Cardiac muscle cell (in vitro differentiated cells and primary cell): Measurements from ENCODE around the gene SERPINE1. TPM values are rescaled to one million over a fixed set of nuclear protein-coding genes. Genes with fewer than 3 reads are reported as not detected.

Experiments
- DNase-seq, 2 donors: peaks; one replicate each; pipeline versions ENCODE4 v3.0.0 to v3.0.0-alpha.2; 2010 to 2017; ENCODE audit warnings: low read depth in 1 of 2, low spot score in 1 of 2
- H3K27ac ChIP-seq: fragments of 200-600 bp; sonication (generic); 2 replicates; pipeline ENCODE4 v1.5.1; 2016
- H3K27me3 ChIP-seq: fragments of 200-600 bp; sonication (generic); 2 replicates; pipeline ENCODE4 v1.6.0; 2016; ENCODE audit warnings: control low read depth
- H3K36me3 ChIP-seq: fragments of 200-600 bp; sonication (generic); 2 replicates; pipeline ENCODE4 v1.5.1; 2016; ENCODE audit warnings: control low read depth
- H3K4me1 ChIP-seq: fragments of 200-600 bp; sonication (generic); 2 replicates; pipeline ENCODE4 v1.8.1; 2017; ENCODE audit warnings: low read depth, mild to moderate bottlenecking, mixed run types
- H3K4me3 ChIP-seq: fragments of 200-600 bp; sonication (generic); 2 replicates; pipeline ENCODE4 v1.5.1; 2016; ENCODE audit warnings: mild to moderate bottlenecking
- H3K9me3 ChIP-seq: fragments of 200-600 bp; sonication (generic); 2 replicates; pipeline ENCODE4 v1.5.1; 2017; ENCODE audit warnings: low read depth, mild to moderate bottlenecking, control low read depth
- polyA plus RNA-seq: library from polyadenylated mRNA; unstranded; fragments of >200 nt; fragmentation: Nextera tagmentation; extraction: Ambion mirVana; gene quantifications from 2 replicates; pipeline ENCODE4 v1.2.1, GENCODE V29; 2016
- total RNA-seq: library from RNA; depleted of rRNA; stranded (reverse); fragments of >200 nt; gene quantifications from 2 replicates; pipeline ENCODE4 v1.2.3, GENCODE V29; 2016
- TF ChIP-seq, protein P1 (sequence below): IDR thresholded peaks from 2 replicates; pipeline ENCODE4 v1.5.1; 2012; ENCODE audit warnings: low read depth, mild to moderate bottlenecking, low read length

The SERPINE1 gene
- total and polyA plus RNA-seq, 2 experiments from 2014 or later: 1.1 to 1.9 TPM

DNA sequence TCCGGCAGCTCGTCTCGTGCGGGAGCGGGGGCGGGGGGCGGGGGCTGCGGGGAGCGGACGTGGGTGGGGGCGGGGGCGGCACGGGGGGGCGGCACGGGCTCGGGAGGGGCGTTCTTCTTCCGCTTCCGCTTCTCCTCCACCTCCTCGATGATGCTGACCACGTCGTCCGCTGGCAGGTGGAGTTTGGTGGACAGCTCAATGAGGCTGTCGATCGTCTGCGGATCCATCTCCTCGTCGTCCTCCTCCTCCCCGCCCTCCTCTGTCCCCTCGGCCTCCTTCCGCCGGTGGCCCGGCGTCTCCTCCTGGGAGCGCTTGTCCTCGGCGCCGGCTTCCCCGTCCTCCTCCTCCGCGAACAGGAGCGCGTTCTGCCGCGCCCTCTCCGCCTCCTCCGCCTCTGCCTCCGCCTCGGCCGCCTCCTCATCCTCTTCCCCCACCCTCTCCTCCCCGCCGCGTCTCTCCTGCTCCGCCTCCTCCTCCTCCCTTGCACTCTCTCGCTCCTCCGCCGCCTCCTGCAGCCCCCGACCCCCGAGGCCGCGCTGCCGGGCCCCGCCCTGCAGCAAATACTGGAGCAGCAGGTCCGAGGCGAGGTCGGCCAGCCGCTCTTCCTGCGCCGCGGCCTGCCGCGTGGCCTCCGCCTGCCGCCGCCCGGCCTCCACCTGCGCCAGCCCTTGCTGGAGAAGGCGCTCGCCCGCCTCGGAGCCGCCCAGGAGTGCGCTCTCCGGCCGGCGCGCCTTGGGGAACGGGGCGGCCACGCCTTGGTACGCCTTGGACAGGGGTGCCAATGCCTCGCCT is 36.6 kb downstream of the SERPINE1 start:
- no peak for DNase-seq
- TF ChIP-seq, protein P1, sequence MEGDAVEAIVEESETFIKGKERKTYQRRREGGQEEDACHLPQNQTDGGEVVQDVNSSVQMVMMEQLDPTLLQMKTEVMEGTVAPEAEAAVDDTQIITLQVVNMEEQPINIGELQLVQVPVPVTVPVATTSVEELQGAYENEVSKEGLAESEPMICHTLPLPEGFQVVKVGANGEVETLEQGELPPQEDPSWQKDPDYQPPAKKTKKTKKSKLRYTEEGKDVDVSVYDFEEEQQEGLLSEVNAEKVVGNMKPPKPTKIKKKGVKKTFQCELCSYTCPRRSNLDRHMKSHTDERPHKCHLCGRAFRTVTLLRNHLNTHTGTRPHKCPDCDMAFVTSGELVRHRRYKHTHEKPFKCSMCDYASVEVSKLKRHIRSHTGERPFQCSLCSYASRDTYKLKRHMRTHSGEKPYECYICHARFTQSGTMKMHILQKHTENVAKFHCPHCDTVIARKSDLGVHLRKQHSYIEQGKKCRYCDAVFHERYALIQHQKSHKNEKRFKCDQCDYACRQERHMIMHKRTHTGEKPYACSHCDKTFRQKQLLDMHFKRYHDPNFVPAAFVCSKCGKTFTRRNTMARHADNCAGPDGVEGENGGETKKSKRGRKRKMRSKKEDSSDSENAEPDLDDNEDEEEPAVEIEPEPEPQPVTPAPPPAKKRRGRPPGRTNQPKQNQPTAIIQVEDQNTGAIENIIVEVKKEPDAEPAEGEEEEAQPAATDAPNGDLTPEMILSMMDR: no peak
- peaks cover 86% of the 10 kb centered on the region for H3K27me3 ChIP-seq
- no peaks in the 10 kb centered on the region for H3K36me3 ChIP-seq
- no peak overlapping the region for H3K27ac ChIP-seq
- no peaks in the 10 kb centered on the region for H3K9me3 ChIP-seq
- peaks cover 17% of the 10 kb centered on the region for H3K4me1 ChIP-seq
- peak overlapping the region; percentile 7 for H3K4me3 ChIP-seq

DNA sequence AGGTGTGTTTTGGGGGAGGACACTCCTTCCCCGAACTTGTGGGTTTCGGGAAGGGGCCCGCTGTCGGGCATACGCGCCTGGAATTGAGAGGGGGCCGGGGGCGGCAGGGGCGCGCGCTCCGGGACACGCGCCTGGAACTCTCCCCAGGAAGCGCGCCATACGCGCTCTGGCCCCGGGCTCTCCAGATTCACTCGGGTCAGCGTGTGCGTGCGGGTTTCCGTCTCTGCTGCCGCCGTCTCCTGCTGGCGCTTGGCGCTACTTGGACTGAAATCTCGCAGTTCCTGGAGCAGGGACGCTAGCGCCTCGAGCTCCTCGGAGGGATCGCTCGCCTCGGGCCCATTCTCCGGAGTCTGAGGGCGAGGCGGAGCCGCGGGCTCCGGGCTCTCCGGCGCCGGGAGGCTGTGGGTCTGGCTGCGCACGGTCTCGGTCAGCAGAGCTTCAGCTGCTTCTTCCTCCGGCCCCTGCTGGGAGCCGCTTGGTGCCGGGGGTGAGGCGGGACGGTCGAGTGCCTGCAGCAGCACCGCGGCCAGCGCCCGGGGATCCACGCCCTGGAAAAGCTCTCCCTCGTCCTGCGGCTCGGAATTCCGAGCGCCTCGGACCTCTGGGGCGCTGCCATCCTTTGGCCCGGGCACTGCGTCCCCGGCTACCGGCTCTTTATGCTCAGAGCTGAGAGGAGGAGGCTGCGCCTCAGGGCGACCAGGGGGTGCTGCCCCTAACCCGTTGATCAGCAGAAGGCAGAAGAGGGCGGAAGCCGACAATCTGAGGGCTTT is 37.4 kb downstream of the SERPINE1 start:
- H3K9me3 ChIP-seq: no peaks in the 10 kb centered on the region
- peaks cover 93% of the 10 kb centered on the region for H3K27me3 ChIP-seq
- peak; percentile 72 to 87 for DNase-seq
- peak overlapping the region; percentile 7 for H3K4me3 ChIP-seq
- no peaks in the 10 kb centered on the region for H3K36me3 ChIP-seq
- H3K27ac ChIP-seq: no peak overlapping the region
- TF ChIP-seq, protein P1: no peak
- H3K4me1 ChIP-seq: peaks cover 17% of the 10 kb centered on the region

DNA sequence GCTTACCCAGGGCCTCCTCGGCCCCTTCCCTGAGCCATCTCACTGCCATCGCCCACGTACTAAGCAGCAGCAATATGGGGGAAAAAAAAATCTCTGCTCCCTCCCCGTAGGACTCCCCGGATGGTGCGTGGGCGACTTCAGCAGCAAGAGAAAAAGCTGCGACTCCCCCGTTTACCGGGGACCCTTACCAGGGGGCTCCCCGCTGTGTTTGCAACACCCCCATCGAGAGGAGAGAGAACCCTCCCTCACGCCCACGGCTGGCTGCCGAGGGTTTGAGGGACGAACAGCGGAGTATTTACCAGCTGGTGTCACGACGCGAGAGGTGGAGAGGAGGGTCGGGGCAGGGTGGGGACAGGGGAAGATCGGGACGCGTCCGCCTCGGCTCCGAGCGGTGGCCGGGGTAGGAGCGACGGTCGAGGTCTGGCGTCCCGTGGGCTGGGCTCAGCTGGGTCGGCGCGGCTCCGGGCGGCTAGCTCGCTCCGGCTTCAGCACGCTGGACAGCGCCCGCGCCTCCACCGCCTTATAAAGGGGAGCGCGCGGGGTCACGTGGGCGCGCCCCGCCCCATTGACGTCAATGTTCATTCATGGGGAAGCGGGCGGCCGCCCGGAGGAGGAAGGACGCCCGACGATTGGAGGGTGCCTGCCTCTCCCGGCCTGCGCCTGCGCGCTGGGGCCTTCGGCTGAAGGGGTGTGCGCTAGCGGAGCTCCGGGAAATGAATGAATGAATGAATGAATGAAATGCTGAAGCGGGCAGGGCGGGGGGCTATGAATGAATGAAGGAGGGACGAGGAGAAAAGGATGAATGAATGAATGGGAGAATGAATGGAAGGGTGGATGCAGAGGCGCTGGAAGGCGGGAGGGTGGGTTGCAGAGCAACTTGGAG is 38.4 kb downstream of the SERPINE1 start, which contains the start of gene VGF:
VGF (minus strand) TSS at position 495 of the 883 bp plus-strand sequence. CDS start 726 bp downstream, outside the sequence.
- Histone ChIP-seq H3K27ac (no peak within 1 kb of the TSS), H3K27me3 (peaks cover 100% of the 10 kb centered on the region), H3K36me3 (no peaks in the 10 kb centered on the region), H3K4me3 (peak within 1 kb of the TSS; percentile 12), H3K4me1 (peaks cover 17% of the 10 kb centered on the region), H3K9me3 (no peaks in the 10 kb centered on the region)
- TF ChIP-seq, protein P1: no peak
- peak; percentile 94 to 96 for DNase-seq

DNA sequence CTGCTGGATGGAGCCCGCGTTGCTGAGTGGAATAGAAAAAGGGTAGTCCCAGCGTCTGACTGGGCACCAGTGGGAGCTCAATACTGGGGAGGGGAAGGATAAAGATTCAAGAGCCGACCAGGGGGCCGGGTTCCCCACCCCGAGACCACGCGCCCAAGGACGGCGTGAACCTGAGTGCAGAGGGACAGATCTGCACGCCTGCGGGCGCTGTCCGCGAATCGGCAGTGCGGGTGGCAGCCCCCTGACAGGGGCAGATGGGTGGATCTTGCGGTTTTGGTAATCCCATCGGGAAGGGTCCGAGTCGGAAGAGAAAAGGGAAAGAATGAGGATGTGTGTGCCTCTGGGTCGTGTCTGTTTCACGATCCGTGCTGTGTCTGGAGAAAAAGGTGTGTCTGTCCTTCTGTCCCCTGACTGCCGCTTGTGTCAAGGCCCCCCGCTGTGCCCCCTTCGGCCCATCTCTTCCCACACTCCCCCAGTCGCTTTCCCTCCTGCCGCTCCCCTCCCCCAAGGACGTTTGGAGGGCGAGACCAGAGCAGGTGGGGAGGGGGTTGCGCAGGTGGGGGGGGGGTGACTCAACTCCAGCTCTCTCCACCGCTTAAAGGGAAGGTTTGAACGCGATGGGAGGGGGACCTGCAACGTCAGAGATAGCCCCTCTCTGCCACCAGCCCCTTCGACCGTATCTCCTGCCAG is 39.2 kb downstream of the SERPINE1 start:
- Histone ChIP-seq H3K4me3 (peak overlapping the region; percentile 12), H3K27me3 (peaks cover 100% of the 10 kb centered on the region), H3K27ac (no peak overlapping the region), H3K4me1 (peaks cover 17% of the 10 kb centered on the region), H3K9me3 (no peaks in the 10 kb centered on the region), H3K36me3 (no peaks in the 10 kb centered on the region)
- TF ChIP-seq, protein P1: no peak
- DNase-seq: no peak

DNA sequence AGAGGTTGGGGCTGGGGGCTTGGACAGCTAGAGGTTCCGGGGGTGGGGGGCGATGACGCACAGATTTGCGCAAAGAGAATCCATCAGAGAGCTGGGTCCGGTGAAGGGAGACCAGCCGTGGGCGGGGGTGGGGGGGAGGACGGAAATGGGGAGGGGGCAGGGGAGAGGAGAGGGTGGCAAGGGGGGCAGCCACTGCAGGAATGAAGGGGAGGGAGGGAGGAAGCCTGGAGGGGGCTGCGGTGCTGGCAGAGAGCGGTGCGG is 39.7 kb downstream of the SERPINE1 start:
- DNase-seq: no peak
- TF ChIP-seq, protein P1: no peak
- Histone ChIP-seq H3K4me3 (no peak overlapping the region), H3K27me3 (peaks cover 100% of the 10 kb centered on the region), H3K4me1 (peaks cover 17% of the 10 kb centered on the region), H3K27ac (no peak overlapping the region), H3K36me3 (no peaks in the 10 kb centered on the region), H3K9me3 (no peaks in the 10 kb centered on the region)
